DMS153 treated with DMSO at 0.1 percent for 48 hours (cell line): ENCODE measurements around the gene MAGI1.

Experiments used
- DNase-seq: peaks from one replicate; lab custom pipeline; 2025; ENCODE audit not compliant: unreplicated experiment; lab: John Stamatoyannopoulos, UW

Gene MAGI1

DNA sequence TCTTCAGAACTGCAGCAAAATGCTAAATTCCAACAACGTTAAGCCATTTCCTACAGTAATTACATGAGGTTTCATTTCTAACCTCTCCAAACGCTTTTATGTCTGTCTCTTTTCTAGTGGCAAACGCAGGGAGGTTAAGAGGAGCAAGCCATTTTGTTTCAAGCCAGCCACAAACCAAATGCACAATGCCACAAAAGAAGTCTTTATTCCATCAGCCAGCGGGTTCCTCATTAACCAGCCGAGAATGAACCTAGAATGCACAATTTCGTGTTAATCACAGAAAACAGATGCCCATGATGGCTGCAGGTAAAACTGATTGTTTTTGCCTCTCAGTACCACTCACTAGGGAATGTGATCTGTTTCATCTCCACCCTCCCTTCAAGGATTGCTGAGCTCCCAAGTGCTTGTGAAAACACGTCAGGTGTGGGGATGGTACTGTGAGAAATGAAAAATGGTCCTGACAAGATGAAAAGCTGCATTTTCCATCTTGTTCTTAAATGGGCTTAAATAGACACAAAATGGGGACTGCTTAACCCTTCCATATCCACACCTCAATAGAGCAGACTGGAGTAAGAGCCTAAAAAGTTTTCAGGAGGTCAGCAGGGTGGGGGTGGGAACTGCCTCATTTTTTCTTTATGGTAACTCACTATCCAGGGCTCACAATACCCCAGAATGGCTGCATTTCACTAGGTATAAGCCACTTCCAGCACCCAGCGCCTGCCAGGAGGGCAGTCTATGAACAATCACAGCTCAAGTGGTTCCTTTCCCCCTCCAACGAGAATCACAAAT, 277.1 kb downstream of the MAGI1 start:
- DNase-seq = no peak

DNA sequence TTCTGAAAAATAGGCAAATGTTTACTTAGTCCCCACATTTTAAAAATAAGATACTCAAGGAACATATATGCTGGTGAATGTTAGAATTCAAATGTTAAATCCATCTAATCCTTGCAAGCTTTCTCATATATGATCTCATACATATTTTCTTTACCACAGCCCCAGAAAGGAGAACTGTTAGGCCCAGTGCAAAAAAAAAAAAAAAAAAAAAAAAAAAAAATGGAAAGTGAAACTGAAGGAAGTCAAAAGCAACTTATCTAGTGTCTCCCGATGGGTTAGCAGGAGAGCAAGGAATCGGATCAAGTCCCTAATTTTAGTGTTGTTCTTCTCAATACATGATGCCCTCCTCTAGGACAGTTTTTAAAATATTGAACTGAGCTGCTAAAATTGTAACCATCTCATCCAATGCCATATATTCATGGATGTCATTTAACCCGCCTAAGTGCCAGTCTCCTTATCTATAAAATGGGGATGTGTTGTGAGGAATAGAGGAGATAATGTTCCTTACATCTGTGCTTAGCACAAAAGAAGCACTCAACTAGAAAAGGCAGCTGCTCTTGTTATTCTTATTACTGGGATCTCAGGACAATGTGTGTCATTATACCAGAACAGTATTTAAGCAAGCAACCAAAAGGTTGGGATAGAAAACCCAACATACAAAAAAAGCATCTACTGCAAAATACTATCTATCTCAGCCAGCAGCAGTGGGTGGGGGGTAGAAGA, 279.7 kb downstream of the MAGI1 start:
- no peak for DNase-seq

DNA sequence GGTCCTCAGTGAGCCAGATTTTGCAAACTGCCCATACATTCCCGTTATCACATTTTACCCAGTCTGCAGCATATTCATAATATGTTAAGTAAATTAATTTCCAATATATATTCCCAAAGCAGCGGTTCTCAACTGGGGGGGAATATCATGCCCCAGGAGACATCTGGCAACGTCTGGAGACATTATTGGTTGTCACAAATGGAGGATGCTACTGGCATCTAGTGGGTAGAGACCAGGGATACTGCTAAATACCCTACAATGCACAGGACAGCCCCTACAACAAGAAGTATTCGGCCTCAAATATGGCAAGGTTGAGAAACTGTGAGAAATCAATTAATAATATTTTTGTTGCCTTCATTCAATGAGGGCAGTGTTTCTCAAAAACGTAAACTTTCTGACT, 280.3 kb downstream of the MAGI1 start:
- DNase-seq = no peak

DNA sequence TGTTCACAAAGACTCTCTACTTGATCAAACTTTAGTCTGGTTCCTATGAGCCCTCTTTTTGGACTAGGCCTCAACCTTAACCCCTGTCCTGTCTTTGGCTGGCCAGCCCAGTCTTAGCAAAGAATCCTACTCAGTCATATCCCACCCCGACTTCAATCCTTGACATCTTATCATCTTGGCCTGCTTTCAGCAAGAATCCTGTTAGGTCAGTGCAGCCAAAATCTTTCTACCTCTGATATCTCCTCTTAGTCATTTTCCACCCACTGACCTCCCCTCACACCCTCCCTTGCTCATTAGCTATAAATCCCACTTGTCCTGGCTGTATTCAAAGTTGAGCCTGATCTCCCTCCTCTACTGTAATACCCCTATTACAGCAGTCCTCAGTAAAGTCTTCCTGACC, 286.1 kb downstream of the MAGI1 start:
- no peak for DNase-seq

DNA sequence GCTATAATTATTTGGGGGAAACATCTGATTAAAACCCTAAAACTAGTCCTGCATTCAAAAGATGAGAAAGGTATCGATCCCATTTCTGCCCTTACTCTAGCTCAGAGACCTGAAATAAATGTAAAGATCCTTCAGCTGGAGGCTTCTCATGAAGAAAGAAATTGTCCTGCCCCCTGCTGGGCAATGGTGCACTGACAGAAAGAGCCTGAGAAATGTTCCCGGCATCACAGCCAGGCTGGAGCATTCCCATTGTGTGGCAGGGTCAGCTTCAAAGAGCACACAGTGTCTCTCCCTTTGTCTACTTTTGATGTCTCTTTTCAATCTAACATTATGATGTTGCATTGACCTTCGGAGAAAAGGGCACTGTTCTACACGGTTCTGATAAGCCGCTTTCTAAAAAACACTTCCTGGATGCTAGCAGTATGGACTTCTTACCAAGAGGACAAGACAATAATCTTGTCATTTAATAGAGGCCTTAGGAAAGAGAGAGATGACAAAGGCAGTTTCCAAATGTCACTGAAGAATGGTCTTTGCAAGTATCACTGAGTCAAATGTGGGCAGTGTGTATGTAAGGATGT, 287.5 kb downstream of the MAGI1 start:
- peak; percentile 7 for DNase-seq

DNA sequence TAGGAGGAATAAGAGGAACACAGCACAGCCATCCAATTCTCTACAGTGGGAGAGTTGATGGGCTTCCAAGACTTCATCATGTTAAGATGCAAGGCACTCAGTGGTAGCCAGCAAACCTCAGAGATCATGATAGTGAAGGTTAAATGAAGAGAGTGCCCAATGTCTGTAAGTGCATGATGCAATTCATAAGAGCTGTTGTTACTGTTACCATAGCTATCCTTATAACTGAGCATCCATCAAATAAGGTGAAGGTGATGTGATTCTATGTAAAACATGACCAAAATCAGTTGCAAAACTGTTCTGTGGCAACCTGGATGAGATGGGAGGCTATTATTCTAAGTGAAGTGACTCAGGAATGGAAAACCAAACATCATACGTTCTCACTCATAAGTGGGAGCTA, 289.7 kb downstream of the MAGI1 start:
- no peak for DNase-seq

DNA sequence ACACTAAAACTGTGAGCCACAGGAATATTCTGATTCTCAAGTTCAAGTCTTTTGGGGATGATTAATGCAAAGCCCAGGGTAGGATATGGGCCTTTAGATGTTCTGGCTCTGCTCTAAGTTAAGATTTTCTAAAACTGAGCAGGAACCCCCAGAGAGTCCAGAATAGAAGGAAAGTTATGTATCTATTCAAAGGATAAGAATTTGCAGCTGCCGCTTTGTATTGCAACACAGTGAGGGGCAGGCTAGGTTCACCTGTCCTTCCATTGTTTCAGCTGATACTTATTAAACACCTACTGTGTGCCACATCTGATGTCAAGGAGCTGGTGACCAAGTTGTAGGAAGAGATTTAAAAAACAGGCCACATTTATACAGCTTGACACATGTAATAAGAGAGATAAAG, 290.4 kb downstream of the MAGI1 start:
- no peak for DNase-seq

DNA sequence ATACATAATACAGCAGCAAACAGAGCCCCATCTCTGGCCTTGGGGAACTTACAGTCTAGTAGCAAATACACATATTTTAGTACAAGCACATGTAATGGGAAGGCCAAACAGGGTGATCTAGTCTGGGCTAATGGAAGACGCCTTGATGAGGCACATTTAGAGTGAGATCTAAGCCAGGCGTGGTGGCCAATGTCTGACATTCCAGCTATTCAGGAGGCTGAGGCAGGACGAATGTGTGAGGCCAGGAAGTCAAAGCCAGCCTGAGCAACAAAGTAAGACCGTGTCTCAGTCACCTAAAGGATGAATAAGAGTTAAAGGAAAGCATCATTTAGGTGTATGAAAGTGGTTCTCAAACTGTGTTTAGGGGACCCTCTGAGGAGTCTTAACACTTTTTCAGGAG, 291.9 kb downstream of the MAGI1 start:
- DNase-seq = no peak

DNA sequence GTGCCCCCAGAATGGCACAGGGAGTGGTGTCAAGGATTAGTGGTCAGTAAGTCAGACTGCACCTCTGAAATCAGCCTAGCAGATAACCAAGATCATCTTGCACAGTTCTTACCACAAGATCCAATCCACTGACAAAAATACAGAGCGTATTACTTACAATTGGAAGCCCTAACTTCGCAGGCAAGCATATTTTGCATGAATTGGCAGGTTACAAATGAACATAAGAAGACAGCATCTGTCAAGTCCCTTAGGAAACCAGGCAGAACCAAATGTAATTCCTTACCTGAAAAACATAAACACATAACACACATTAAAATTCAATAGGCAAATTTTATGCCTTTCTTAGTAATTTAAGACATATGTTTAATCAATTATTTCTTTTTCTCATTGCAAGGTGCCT, 293.4 kb downstream of the MAGI1 start:
- no peak for DNase-seq

DNA sequence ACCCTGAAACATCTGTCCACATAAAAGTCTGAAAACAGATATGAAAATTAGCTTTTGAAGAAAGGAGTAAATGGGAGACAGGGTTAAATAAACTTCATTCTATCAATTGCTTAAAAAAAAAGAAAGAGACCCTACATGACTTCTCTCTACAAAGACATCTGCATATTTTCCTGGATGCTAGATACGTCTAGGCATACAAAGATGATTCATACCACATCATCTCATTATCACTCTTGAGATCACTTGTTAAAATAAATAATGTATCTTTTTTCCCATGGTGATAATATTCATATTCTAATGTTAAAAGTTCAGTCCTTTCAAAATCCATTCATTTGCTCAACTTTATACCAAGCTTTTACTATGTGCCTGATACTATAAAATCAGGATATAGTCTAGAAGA, 295.8 kb downstream of the MAGI1 start:
- DNase-seq = no peak

DNA sequence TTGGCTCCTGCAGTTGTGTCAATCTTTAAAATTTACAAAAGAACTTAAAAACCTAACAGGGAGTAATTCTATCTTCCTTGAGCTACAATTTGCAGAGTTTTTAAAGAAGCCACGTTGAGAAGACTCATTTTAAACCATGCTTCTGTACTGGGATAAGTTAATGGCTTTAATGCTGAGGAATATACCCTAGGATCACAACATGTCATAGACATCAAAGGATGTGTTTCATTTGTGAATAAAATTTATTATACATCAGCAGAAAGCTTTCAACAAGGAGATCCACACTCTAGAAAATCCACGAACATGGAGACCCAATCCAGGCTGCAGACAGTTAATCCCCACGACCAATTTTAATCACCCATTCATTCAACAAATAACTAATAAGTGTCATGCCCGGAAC, 297.2 kb downstream of the MAGI1 start:
- no peak for DNase-seq

DNA sequence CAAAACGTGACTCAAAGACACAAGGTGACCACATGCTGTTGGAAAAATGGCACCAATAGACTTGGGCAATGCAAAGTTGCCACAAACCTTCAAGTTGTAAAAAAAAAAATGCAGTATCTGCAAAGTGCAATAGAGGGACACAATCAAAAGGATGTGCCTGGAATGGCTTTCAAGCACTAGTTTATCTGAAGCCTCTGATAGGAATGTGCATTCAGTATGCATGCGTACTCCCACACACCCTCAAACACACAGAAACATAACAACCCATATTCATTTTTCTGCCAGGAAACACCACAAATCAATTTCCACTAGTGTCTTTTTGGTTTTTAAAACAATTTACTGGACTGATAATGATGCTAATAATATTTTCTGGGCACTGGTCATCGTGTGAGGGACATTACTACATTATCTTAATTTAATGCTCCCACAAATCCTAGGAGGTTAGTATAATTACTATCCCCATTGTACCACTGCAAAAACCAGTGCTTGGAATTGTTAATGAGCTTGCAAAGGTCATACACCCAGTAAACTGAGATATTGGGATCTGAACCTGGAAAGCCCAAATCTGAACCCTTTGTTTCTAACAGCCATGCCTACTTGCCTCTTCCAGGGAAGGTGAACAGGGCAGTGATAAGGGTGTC, 298.7 kb downstream of the MAGI1 start:
- DNase-seq = no peak

DNA sequence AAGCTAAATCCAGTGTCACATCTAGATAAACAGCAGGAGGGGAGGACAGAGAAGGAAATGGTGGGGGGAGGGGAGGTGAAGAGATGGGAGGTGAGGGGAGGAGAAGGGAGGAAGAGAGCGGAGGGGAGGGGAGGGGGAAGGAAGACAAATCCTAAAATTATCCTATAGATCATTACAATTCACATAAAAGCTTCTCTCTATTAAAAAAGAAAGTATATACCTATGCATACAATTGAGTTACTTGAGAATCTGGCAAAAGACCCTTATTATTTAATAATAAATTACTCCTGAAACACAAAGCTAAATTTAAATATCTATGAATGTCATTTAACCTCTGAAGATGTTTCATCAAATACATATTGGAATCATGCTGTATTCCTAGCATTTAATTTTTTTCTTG, 303.9 kb downstream of the MAGI1 start:
- no peak for DNase-seq

DNA sequence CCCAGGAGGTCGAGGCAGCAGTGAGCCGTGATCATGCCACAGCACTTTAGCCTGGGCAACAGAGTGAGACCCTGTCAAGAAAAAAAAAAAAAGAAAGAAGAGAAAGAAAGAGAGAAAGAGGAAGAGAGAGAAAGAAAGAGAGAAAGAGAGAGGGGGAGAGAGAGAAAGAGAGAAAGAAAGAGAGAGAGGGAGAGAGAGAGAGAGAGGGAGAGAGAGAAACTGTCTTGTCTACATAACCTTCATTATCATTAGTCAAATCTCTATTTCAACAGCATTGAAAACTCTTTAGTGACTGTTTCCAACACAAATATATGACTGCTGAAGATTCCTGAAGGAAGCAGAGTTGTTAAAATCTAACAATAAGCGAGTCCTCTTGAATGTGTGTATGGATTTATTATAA, 304.3 kb downstream of the MAGI1 start:
- no peak for DNase-seq

DNA sequence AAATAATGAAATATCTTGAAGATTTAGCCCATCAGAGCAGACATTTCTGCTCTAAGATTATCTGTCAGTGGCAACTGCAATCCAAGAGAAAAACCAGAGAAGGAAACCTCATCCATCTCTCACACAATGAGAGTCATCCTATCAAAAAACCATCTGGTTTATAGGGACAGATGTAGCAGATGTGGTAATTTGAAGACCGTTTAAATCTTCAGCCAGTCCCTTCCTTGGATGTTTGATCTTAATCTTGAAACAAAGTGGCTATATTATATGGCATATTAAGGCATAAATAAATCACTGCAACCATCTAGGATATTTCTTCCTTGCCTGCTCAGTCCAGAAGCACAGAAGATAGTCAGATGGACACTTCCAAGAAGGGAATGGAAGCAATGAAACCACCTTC, 305.3 kb downstream of the MAGI1 start:
- no peak for DNase-seq

DNA sequence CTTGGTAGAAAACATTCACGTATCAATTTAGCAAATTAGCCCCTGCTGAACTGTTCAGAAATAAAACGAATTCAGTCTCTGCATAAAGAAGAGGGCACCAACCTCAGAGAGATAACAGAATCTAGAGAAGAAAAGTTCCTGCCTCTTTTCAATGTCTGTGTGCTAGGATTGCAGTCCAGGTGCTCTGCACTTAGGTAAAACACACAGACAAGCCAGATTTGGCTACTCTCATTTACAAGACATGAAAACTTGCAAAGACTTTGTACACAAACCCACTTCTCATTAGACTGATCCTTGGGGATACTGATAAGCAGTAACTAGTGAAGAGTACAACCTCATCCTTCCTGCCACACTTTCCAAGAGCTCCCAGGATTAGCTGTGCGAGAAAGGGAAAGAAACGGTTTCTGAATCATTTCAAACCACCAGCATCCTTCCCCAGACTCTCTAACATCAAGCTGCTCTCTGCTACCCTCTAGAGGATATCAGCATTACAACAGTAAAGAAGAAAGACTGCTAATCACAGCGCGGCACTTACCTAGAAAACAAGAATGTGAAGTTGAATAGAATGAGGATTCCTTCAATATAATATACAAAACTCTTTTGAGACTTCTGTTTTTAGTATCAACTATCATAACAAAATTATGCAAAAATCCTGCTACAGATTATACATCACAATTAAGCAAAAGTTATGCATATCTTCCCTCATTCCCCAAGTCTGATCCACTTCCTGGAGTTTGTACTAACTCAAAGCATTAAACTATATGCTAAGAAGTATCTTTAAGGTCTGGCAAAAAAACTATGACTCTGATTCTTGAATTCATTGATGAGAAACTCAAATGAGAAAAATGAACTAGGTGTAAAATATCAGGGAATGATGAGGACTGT, 306.4 kb downstream of the MAGI1 start:
- peak; percentile 3 for DNase-seq

DNA sequence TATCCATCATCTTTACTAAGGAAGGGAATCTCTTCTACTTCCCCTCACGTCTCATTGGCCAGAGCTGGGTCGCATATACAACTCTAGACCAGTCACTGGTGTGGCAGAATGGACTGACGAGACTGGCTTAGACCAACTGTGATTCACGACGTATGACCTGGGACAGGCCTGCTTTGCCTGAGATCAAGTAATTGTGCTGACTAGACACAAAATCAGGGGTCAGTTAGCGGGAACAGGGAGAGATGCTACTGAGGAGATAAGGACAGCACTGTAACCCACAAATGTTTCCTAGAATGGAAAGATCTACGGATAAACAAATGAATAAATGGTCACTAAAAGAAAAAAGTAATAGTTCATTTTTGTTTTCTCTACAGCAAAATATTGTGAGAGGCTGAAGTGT, 308.3 kb downstream of the MAGI1 start:
- no peak for DNase-seq

DNA sequence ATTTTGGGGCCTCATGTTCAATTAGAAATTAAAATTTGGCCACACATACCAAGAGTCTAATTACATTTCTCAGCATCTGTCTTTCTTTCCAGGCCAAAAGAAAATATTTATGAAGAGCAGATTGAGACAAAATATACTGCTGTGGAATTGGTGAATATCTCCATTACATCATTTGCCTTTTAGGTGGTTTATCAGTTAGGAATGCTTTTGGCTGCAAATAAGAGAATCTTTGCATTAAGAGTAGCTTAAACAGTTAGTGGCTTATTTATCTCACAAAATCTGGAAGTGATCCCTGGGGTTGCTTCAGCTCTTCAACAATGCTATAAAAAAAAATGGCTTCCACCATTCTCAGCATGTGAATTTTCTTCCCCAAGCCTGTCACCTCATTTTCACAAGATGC, 308.7 kb downstream of the MAGI1 start:
- DNase-seq = no peak

DNA sequence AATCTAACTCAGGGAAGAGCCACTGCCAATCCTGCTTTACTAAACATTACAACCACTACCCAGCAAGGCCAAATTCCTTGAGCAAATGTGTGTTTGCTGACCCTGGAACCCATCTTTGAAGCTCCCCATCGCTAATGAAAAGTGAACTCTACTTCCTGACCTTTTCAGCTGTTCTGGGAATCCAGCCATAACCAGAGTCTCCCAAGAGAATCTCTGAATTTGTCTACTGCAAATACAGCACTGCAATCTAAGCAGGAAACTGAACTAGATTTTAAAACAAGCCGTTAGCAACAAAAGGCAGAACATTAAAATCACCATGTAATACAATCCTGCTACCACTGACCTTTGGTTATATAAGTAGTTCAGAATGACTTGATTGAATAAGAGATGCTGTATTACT, 309.2 kb downstream of the MAGI1 start:
- DNase-seq = peak; percentile 45

DNA sequence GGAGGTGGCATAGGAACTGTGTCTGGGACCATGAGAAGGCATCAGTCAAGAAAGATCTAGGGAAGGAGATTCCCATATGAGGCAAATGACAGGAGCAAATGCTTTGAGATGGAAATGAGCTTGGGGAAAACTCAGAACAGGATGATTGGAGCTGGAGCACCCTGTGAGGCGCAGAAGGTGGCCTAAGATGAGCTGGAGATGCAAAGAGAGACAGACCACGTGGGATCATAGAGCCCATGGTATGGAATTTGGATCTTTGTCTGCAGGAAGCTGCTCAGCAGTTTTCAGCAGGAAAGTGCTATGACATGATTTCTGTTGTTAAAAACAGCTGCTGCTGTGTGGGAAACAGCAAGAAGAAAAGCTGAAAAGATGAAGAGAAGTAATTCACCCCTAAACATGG, 310.6 kb downstream of the MAGI1 start:
- no peak for DNase-seq

DNA sequence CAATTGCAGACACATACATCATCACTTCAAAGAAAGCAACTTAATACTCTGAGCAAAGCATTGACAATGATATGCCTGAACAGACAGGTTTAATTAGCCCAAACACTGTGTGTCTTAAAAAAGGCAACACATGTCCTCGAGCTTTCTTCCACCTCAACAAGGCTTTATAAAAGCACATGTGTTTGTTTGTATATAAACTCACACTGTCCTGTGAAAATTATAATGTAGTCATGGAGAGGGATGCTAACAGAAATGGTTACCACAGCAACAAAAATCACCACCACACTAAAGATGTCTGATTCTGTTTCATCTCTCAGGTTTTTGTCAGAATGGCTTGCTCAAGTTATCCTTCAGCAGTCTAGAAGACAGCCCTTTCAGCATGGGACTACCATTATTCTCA, 314.7 kb downstream of the MAGI1 start:
- DNase-seq = no peak
